A549 (cell line): Measurements from ENCODE around the gene ANO3. TPM values are rescaled to one million over a fixed set of nuclear protein-coding genes. Genes with fewer than 3 reads are reported as not detected.

Experiments used
- ATAC-seq, 2 experiments: fragments of 200-7000 bp in 1 of 2; fragments of >200 bp in 1 of 2; cut with Nextera tagmentation in 1 of 2; cut with Tn5 transposase in 1 of 2; 3 replicates each; pipeline versions ENCODE4 v1.8.0 to v1.9.1; 2018 to 2020; ENCODE audit warnings: mild to moderate bottlenecking in 1 of 2, moderate library complexity in 1 of 2
- CTCF ChIA-PET: fragments of 300-600 bp; sonication (Branson Sonifier 250); formaldehyde crosslinking; extraction: SDS; loops from one replicate; lab custom pipeline; 2021; ENCODE audit warnings: antibody characterized with exemption, inconsistent platforms; lab: Yijun Ruan, JAX
- POLR2A ChIA-PET: fragments of 350-600 bp; formaldehyde crosslinking; extraction: SDS; loops from one replicate; lab custom pipeline; 2021; ENCODE audit warnings: antibody characterized with exemption, inconsistent platforms; lab: Yijun Ruan, JAX
- DNase-seq, 2 experiments: peaks; one replicate each; pipeline versions ENCODE4 v3.0.0 to v3.0.0-alpha.2; 2011 to 2016; ENCODE audit warnings: low read depth in 1 of 2, low spot score in 1 of 2
- FAIRE-seq: peaks from 2 replicates; lab custom pipeline; 2011; peaks lifted over from hg19 to GRCh38; lab: Jason Lieb, UNC
- H3K27ac ChIP-seq, 2 experiments: fragments of >200 bp; sonication (Bioruptor Twin); formaldehyde crosslinking; 3 replicates each; pipeline ENCODE4 v1.5.1; 2016 to 2017
- H3K4me1 ChIP-seq: fragments of >200 bp; sonication (Bioruptor Twin); formaldehyde crosslinking; 3 replicates; pipeline ENCODE4 v1.6.1; 2016
- H3K4me2 ChIP-seq: fragments of >200 bp; sonication (Bioruptor Twin); formaldehyde crosslinking; 3 replicates; pipeline ENCODE4 v1.6.1; 2016
- H3K4me3 ChIP-seq: fragments of >200 bp; sonication (Bioruptor Twin); formaldehyde crosslinking; 3 replicates; pipeline ENCODE4 v1.5.1; 2016
- H3K9me3 ChIP-seq: fragments of >200 bp; sonication (Bioruptor Twin); formaldehyde crosslinking; 3 replicates; pipeline ENCODE4 v1.6.1; 2016
- BCL3 ChIP-seq: fragments of >200 bp; sonication (Bioruptor Twin); formaldehyde crosslinking; IDR thresholded peaks from 3 replicates; pipeline ENCODE4 v1.6.1; 2016
- CHD2 ChIP-seq: fragments of 150-350 bp; IDR thresholded peaks from 2 replicates; pipeline ENCODE4 v1.6.1; 2014; ENCODE audit warnings: low read length; ENCODE audit not compliant: partially characterized antibody
- EHF ChIP-seq: fragments of 250-450 bp; sonication (Bioruptor Pico); IDR thresholded peaks from 2 replicates; pipeline ENCODE4 v1.5.0; 2020; ENCODE audit warnings: mild to moderate bottlenecking
- EHMT2 ChIP-seq: fragments of 200-600 bp; sonication (generic); IDR thresholded peaks from 2 replicates; pipeline ENCODE4 v1.6.1; 2016; ENCODE audit warnings: antibody characterized with exemption, low read depth, mild to moderate bottlenecking, moderate library complexity
- HES2 ChIP-seq: fragments of >200 bp; sonication (Bioruptor Twin); formaldehyde crosslinking; IDR thresholded peaks from 2 replicates; pipeline ENCODE4 v1.6.1; 2016
- HMGXB4 ChIP-seq: fragments of 250-450 bp; sonication (Bioruptor Pico); IDR thresholded peaks from 2 replicates; pipeline ENCODE4 v1.5.0; 2021; ENCODE audit warnings: mild to moderate bottlenecking, moderate library complexity, borderline replicate concordance
- KDM1A ChIP-seq: fragments of 200-600 bp; sonication (generic); IDR thresholded peaks from 2 replicates; pipeline ENCODE4 v1.6.1; 2016; ENCODE audit warnings: low read depth, mild to moderate bottlenecking
- KDM5A ChIP-seq: fragments of 200-600 bp; sonication (generic); IDR thresholded peaks from 2 replicates; pipeline ENCODE4 v1.6.1; 2016; ENCODE audit warnings: antibody characterized with exemption, mild to moderate bottlenecking
- NFE2L2 ChIP-seq: fragments of 150-350 bp; conservative IDR thresholded peaks from 2 replicates; pipeline ENCODE4 v1.6.1; 2014; ENCODE audit warnings: low read length
- NPAS2 ChIP-seq: fragments of 250-450 bp; sonication (Bioruptor Pico); IDR thresholded peaks from 2 replicates; pipeline ENCODE4 v1.8.0; 2022; ENCODE audit warnings: mild to moderate bottlenecking, moderate library complexity, borderline replicate concordance
- NR3C1 ChIP-seq: fragments of >200 bp; sonication (Bioruptor Twin); formaldehyde crosslinking; IDR thresholded peaks from 3 replicates; pipeline ENCODE4 v1.6.1; 2017
- RCOR1 ChIP-seq: fragments of 150-350 bp; IDR thresholded peaks from 2 replicates; pipeline ENCODE4 v1.6.1; 2014; ENCODE audit warnings: antibody characterized with exemption, low read length, low read depth
- RNF2 ChIP-seq: fragments of 200-600 bp; sonication (generic); IDR thresholded peaks from 2 replicates; pipeline ENCODE4 v1.6.1; 2016; ENCODE audit warnings: low read depth, mild to moderate bottlenecking, antibody characterized with exemption, moderate library complexity, borderline replicate concordance
- ZFP36 ChIP-seq: fragments of 450-650 bp; IDR thresholded peaks from 2 replicates; pipeline ENCODE4 v1.6.1; 2014; ENCODE audit warnings: borderline replicate concordance; ENCODE audit not compliant: partially characterized antibody
- ZNF302 ChIP-seq: fragments of 250-450 bp; sonication (Bioruptor Pico); IDR thresholded peaks from 2 replicates; pipeline ENCODE4 v1.9.0; 2021; ENCODE audit warnings: inconsistent platforms, mild to moderate bottlenecking, moderate library complexity
- ZSCAN20 ChIP-seq: fragments of 250-450 bp; sonication (Bioruptor Pico); IDR thresholded peaks from 2 replicates; pipeline ENCODE4 v1.8.0; 2022; ENCODE audit warnings: mild to moderate bottlenecking, moderate library complexity
- WGBS: methylation state at CpG from one replicate; pipeline ENCODE4 v1.1.6; 2017; ENCODE audit errors: missing lambda C conversion rate; 5-methylcytosine and 5-hydroxymethylcytosine counted together
- polyA plus RNA-seq, 4 experiments: library from polyadenylated mRNA; depleted of rRNA in 3 of 4; stranded (reverse); fragments of >200 nt; fragmentation: RNase III in 1 of 4; extraction: RNeasy Plus Mini Kit Qiagen cat#74134 plus additional on column Dnase treatment in 1 of 4; gene quantifications; 2 replicates in 3 of 4; 3 replicates in 1 of 4; pipeline ENCODE4 v1.2.3, GENCODE V29; 2011 to 2017
- TF ChIP-seq, protein P1 (sequence below): fragments of 200-600 bp; sonication (generic); IDR thresholded peaks from 2 replicates; pipeline ENCODE4 v1.6.1; 2016; ENCODE audit warnings: antibody characterized with exemption, mild to moderate bottlenecking, moderate library complexity
- TF ChIP-seq, protein P2 (sequence below): IDR thresholded peaks from 2 replicates; pipeline ENCODE4 v1.6.1; 2012

ANO3 gene
- polyA plus RNA-seq, 2 of the 4 experiments (the other 2 are of a cell fraction): not detected

DNA sequence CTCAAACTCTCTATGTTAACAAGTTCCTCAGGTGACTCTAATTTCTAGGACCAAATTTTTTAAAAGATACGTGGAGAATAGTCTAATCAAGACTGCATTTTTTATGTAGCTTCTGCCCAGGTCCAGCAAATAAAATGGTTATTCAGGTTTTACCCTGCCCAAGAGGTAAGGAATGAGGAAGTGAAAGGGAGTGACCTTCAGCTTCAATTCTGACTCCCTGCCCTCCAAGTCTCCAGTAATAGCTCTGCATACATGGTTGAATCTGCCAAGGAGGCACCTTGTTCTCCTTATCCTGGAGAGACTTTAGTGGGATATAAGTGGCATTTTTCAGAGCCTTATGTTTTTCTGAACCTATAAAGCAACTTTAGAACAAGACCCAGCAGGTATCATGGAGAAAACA is 224.7 kb downstream of the ANO3 start:
- POLR2A ChIA-PET: no interaction called here
- DNase-seq (peak in 1 of 2 experiments; percentile 4), ATAC-seq (no peak), FAIRE-seq (no peak)
- TF ChIP-seq, protein P1, sequence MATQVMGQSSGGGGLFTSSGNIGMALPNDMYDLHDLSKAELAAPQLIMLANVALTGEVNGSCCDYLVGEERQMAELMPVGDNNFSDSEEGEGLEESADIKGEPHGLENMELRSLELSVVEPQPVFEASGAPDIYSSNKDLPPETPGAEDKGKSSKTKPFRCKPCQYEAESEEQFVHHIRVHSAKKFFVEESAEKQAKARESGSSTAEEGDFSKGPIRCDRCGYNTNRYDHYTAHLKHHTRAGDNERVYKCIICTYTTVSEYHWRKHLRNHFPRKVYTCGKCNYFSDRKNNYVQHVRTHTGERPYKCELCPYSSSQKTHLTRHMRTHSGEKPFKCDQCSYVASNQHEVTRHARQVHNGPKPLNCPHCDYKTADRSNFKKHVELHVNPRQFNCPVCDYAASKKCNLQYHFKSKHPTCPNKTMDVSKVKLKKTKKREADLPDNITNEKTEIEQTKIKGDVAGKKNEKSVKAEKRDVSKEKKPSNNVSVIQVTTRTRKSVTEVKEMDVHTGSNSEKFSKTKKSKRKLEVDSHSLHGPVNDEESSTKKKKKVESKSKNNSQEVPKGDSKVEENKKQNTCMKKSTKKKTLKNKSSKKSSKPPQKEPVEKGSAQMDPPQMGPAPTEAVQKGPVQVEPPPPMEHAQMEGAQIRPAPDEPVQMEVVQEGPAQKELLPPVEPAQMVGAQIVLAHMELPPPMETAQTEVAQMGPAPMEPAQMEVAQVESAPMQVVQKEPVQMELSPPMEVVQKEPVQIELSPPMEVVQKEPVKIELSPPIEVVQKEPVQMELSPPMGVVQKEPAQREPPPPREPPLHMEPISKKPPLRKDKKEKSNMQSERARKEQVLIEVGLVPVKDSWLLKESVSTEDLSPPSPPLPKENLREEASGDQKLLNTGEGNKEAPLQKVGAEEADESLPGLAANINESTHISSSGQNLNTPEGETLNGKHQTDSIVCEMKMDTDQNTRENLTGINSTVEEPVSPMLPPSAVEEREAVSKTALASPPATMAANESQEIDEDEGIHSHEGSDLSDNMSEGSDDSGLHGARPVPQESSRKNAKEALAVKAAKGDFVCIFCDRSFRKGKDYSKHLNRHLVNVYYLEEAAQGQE: no peak
- no peak for TF ChIP-seq KDM5A
- TF ChIP-seq HMGXB4 (CRISPR knock-in tag): no peak
- TF ChIP-seq EHF (CRISPR knock-in tag): no peak
- TF ChIP-seq NR3C1: no peak
- TF ChIP-seq NPAS2: no peak
- TF ChIP-seq ZFP36: no peak
- no peak for TF ChIP-seq HES2
- TF ChIP-seq CHD2: no peak
- Histone ChIP-seq H3K27ac (no peak overlapping the region), H3K9me3 (no peaks in the 10 kb centered on the region), H3K4me3 (no peak overlapping the region), H3K4me1 (no peaks in the 10 kb centered on the region), H3K4me2 (no peak overlapping the region)
- WGBS: 17% methylated on average over 1 of the region's 1 CpG
- CTCF ChIA-PET: interaction anchor here (1.3 kb wide), 1 partner anchor 12 kb away, joined by 3 read pairs; no protein-coding TSS in a partner anchor

GRCh38 chr11:26557666-26558065 is 225.7 kb downstream of the ANO3 start:
- CTCF ChIA-PET: interaction anchor here (0.6 to 1.3 kb wide), 4 partner anchors 9 to 55 kb away, joined by 3 read pairs; no protein-coding TSS in a partner anchor

More at GRCh38 chr11:26557666-26558065, 225.7 kb downstream of the ANO3 start:
- TF ChIP-seq NFE2L2: no peak
- no peak for TF ChIP-seq KDM1A
- TF ChIP-seq EHMT2: no peak
- no peak for TF ChIP-seq RNF2
- TF ChIP-seq, protein P2, sequence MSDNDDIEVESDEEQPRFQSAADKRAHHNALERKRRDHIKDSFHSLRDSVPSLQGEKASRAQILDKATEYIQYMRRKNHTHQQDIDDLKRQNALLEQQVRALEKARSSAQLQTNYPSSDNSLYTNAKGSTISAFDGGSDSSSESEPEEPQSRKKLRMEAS: no peak
- no peak for TF ChIP-seq BCL3
- no peak for TF ChIP-seq HMGXB4 (CRISPR knock-in tag)
- no peak for TF ChIP-seq ZSCAN20 (CRISPR knock-in tag)
- TF ChIP-seq NPAS2: no peak
- no peak for TF ChIP-seq ZNF302 (CRISPR knock-in tag)
- no peak for TF ChIP-seq RCOR1
- no peak for ATAC-seq
- no peak for FAIRE-seq
- WGBS: 7% methylated on average over 3 of the region's 3 CpGs
- DNase-seq: no peak
- Histone ChIP-seq H3K4me2 (no peak overlapping the region), H3K4me3 (no peak overlapping the region), H3K9me3 (no peaks in the 10 kb centered on the region), H3K4me1 (no peaks in the 10 kb centered on the region), H3K27ac (no peak overlapping the region)
- POLR2A ChIA-PET: no interaction called here
